Gastrocnemius medialis (tissue), 4 donors: Measurements from ENCODE around the gene RPS6KB2. TPM values are rescaled to one million over a fixed set of nuclear protein-coding genes. Genes with fewer than 3 reads are reported as not detected.

Source experiments
- ATAC-seq, 2 donors: fragments of 150-250 bp; one replicate each; pipeline ENCODE4 v1.9.1; 2016
- DNase-seq, 2 donors: peaks; one replicate each; pipeline ENCODE4 v3.0.0-alpha.2; 2019
- H3K27ac ChIP-seq, 4 donors: fragments of 200-600 bp; sonication (generic); 1 replicate in 1 of 4; 2 replicates in 3 of 4; pipeline ENCODE4 v1.5.1; 2016 to 2018; ENCODE audit warnings: mild to moderate bottlenecking in 2 of 4, moderate library complexity in 1 of 4
- H3K27me3 ChIP-seq, 3 donors: fragments of 200-600 bp; sonication (generic) in 2 of 3; 1 replicate in 1 of 3; 2 replicates in 2 of 3; pipeline versions ENCODE4 v1.5.1 to v1.6.0; 2016 to 2019; ENCODE audit warnings: mild to moderate bottlenecking in 1 of 3, moderate library complexity in 1 of 3
- H3K36me3 ChIP-seq, 2 donors: fragments of 200-600 bp; sonication (generic) in 1 of 2; one replicate each; pipeline ENCODE4 v1.5.1; 2017 to 2018
- H3K4me1 ChIP-seq, 2 donors: fragments of 200-600 bp; sonication (generic) in 1 of 2; one replicate each; pipeline ENCODE4 v1.5.1; 2016 to 2017; ENCODE audit warnings: mild to moderate bottlenecking in 2 of 2
- H3K4me3 ChIP-seq, 4 donors: fragments of 200-600 bp; sonication (generic) in 3 of 4; 1 replicate in 1 of 4; 2 replicates in 3 of 4; pipeline ENCODE4 v1.5.1; 2016 to 2019; ENCODE audit warnings: mild to moderate bottlenecking in 2 of 4
- H3K9me3 ChIP-seq, 3 donors: fragments of 200-600 bp; sonication (generic) in 2 of 3; 1 replicate in 1 of 3; 2 replicates in 2 of 3; pipeline ENCODE4 v1.5.1; 2016 to 2019
- CTCF ChIP-seq, 5 experiments: fragments of 450-650 bp in 3 of 5; fragments of 200-600 bp in 2 of 5; sonication (generic) in 2 of 5; IDR thresholded peaks in 4 of 5; conservative IDR thresholded peaks in 1 of 5; 1 replicate in 4 of 5; 2 replicates in 1 of 5; pipeline ENCODE4 v1.5.1; 2016 to 2019; ENCODE audit warnings: antibody characterized with exemption in 5 of 5, mild to moderate bottlenecking in 3 of 5, moderate library complexity in 3 of 5
- POLR2A ChIP-seq, 2 donors: fragments of 450-650 bp; IDR thresholded peaks; one replicate each; pipeline ENCODE4 v1.6.1; 2017; ENCODE audit warnings: antibody characterized with exemption in 2 of 2, mild to moderate bottlenecking in 2 of 2, moderate library complexity in 2 of 2
- in situ Hi-C, 4 donors: fragments of 200-750 bp; cut with MboI; loops; one replicate each; pipeline versions ENCODE4 v1.15.0 to v1.8.0; 2017; ENCODE audit warnings: low sequenced_read_pairs in 4 of 4
- intact Hi-C: fragments of 100-400 bp; cut with DNase I; formaldehyde crosslinking; loops from one replicate; pipeline ENCODE4 v1.15.1; 2023; ENCODE audit warnings: low total_unique reads
- total RNA-seq, 4 donors: library from RNA; depleted of rRNA; stranded (reverse); fragments of >200 nt; gene quantifications; one replicate each; pipeline versions ENCODE4 v1.1.0 to v1.2.3, GENCODE V29; 2016

Gene RPS6KB2
- total RNA-seq = 10 to 100 TPM; 38.0 to 74.1 (median 39.4) TPM

GRCh38 chr11:67428052-67429001 lies at the start of gene RPS6KB2:
Gene RPS6KB2, plus strand, starts transcription at chr11:67428494. Its CDS starts 52 bp downstream, at chr11:67428546.
- H3K9me3 ChIP-seq = no peaks in the 10 kb centered on the region
- TF ChIP-seq CTCF (IDR thresholded peaks at IDR 0.05 in 4 of 5, conservative IDR thresholded peaks at IDR 0.05 in 1 of 5) (no peak), POLR2A (IDR thresholded peaks at IDR 0.05) (peak; percentile 95 to 98)
- in situ Hi-C loops (no loop called here), intact Hi-C loops (loop anchor here (2.0 to 10.0 kb wide), 4 partner anchors 39 to 1374 kb away; partner anchors contain the start of genes GSTP1, SF3B2 and TMEM134)
- H3K27me3 ChIP-seq = no peaks in the 10 kb centered on the region
- peak; percentile 96 to 99 for DNase-seq
- peaks cover 16 to 32% of the 10 kb centered on the region in 2 donors for H3K4me1 ChIP-seq
- H3K4me3 ChIP-seq = peak within 1 kb of the TSS; percentile 92 to 100 (median 95)
- H3K27ac ChIP-seq = peak within 1 kb of the TSS; percentile 94 to 98 (median 96)
- ATAC-seq = peak; percentile 96 to 99
- H3K36me3 ChIP-seq = peaks cover 0 to 32% of the 10 kb centered on the region in 2 donors

GRCh38 chr11:67378544-67378943 lies 49.8 kb upstream of the RPS6KB2 start:
- ATAC-seq = no peak
- H3K27me3 ChIP-seq = peaks cover 14 to 23% (median 14%) of the 10 kb centered on the region in 3 donors
- in situ Hi-C loops (no loop called here), intact Hi-C loops (no loop called here)
- TF ChIP-seq CTCF (IDR thresholded peaks at IDR 0.05 in 4 of 5, conservative IDR thresholded peaks at IDR 0.05 in 1 of 5) = no peak
- TF ChIP-seq POLR2A (IDR thresholded peaks at IDR 0.05) = no peak
- no peak overlapping the region for H3K4me3 ChIP-seq
- H3K36me3 ChIP-seq = no peaks in the 10 kb centered on the region
- peaks cover 8 to 11% of the 10 kb centered on the region in 2 donors for H3K4me1 ChIP-seq
- no peak overlapping the region for H3K27ac ChIP-seq
- no peaks in the 10 kb centered on the region for H3K9me3 ChIP-seq
- DNase-seq = no peak

GRCh38 chr11:67379061-67380058 lies 48.9 kb upstream of the RPS6KB2 start:
- DNase-seq (no peak), ATAC-seq (no peak)
- Histone ChIP-seq H3K36me3 (no peaks in the 10 kb centered on the region), H3K27ac (no peak overlapping the region), H3K4me1 (peaks cover 3% of the 10 kb centered on the region in 2 donors), H3K27me3 (peaks cover 6 to 16% (median 8%) of the 10 kb centered on the region in 3 donors), H3K9me3 (no peaks in the 10 kb centered on the region), H3K4me3 (no peak overlapping the region)
- in situ Hi-C loops = loop anchor here in 2 of 4 donors (5.0 to 10.0 kb wide), 2 partner anchors 115 to 117 kb away; partner anchors contain the start of gene GRK2 (in 1 of the 2)
- intact Hi-C loops = no loop called here
- no peak for TF ChIP-seq POLR2A (IDR thresholded peaks at IDR 0.05)
- TF ChIP-seq CTCF (IDR thresholded peaks at IDR 0.05 in 4 of 5, conservative IDR thresholded peaks at IDR 0.05 in 1 of 5) = no peak

- in situ Hi-C loops = loop anchor here in 2 of 4 donors (5.0 to 10.0 kb wide), 2 partner anchors 117 to 119 kb away; partner anchors contain the start of gene GRK2 (in 1 of the 2)
- H3K27ac ChIP-seq = no peak overlapping the region
- TF ChIP-seq POLR2A (IDR thresholded peaks at IDR 0.05) (no peak), CTCF (IDR thresholded peaks at IDR 0.05 in 4 of 5, conservative IDR thresholded peaks at IDR 0.05 in 1 of 5) (no peak)
- intact Hi-C loops = no loop called here
- ATAC-seq (no peak), DNase-seq (no peak)
- no peaks in the 10 kb centered on the region for H3K9me3 ChIP-seq
- H3K4me3 ChIP-seq = no peak overlapping the region
- peaks cover 0 to 14% (median under 1%) of the 10 kb centered on the region in 3 donors for H3K27me3 ChIP-seq
- H3K4me1 ChIP-seq = no peaks in the 10 kb centered on the region
- no peaks in the 10 kb centered on the region for H3K36me3 ChIP-seq
Measured at GRCh38 chr11:67381244-67381972, 46.9 kb upstream of the RPS6KB2 start.
